ENCODE data around the gene EMC8.

DNA sequence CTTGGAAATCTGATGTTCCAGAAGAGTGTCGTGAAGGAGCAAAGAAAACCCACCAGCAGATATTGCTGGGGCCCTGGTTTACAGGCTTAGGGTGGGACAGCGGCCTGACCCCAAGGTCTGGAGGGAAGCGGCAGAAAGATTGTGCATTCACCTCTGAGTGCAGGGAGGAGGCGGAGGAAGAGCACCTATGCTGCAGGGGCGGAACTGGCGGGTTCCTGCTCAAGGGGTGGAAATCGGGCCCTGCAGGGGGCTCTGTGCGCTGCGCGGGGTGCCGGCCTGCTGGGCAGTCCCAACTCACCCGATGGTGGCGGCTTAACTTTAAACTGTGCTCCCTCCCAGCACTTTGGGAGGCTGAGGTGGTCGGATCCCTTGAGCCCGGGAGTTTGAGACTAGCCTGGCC, 47.7 kb upstream of the EMC8 start:
- no peak for TF ChIP-seq POLR2A (IDR thresholded peaks at IDR 0.05; ENCODE audit: borderline replicate concordance, extremely low read depth, insufficient read depth, insufficient read length)
- no peak for TF ChIP-seq CTCF (IDR thresholded peaks at IDR 0.05 in 2 of 3, conservative IDR thresholded peaks at IDR 0.05 in 1 of 3; ENCODE audit: borderline replicate concordance in 1 of 3, insufficient read depth in 1 of 3, low read depth in 2 of 3, low read length in 2 of 3)
- TF ChIP-seq CEBPB (IDR thresholded peaks at IDR 0.05; ENCODE audit: low read depth) = no peak
- no peak for TF ChIP-seq JUND (IDR thresholded peaks at IDR 0.05)
- TF ChIP-seq EZH2 (IDR thresholded peaks at IDR 0.05) = no peak
- no peak for TF ChIP-seq ZNF274 (IDR thresholded peaks at IDR 0.05; ENCODE audit: low read depth, low read length)
- no peak for TF ChIP-seq POLR2AphosphoS5 (IDR thresholded peaks at IDR 0.05; ENCODE audit: low read depth, low read length)
- TF ChIP-seq ZFX (IDR thresholded peaks at IDR 0.05) = no peak
